Panc1 (cell line): ENCODE data around the gene KAT6B.
"Not testable (repeated sequence)": the region's sequence is repeated elsewhere in the genome, so short reads cannot be mapped to it uniquely, and the experiment has no call there.

Experiments used
- CTCF ChIP-seq: fragments of 450-650 bp; IDR thresholded peaks from 2 replicates; pipeline ENCODE4 v1.5.1; 2017; ENCODE audit warnings: mild to moderate bottlenecking
- POLR2AphosphoS5 ChIP-seq: IDR thresholded peaks from 2 replicates; pipeline ENCODE4 v1.6.1; 2012; ENCODE audit warnings: mild to moderate bottlenecking, low read depth, low read length, moderate library complexity

DNA sequence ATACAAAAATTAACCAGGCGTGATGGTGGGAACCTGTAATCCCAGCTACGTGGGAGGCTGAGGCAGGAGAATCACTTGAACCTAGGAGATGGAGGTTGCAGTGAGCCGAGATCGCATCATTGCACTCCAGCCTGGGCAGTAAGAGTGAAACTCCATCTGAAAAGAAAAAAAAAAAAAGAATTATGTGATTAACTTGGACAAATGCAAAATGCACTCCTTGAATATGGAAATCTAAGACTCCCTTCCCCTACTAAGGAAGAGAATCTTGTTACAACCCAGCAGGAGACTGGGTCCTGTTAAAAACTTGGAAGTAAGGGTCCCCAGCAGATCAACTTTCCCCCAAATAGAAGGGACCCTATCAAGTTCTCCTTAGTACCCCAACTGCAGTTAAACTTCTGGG is 44.5 kb upstream of the KAT6B start:
- TF ChIP-seq CTCF, POLR2AphosphoS5: not testable (repeated sequence)
